Measurements from ENCODE around the gene TSPAN31. TPM values are rescaled to one million over a fixed set of nuclear protein-coding genes. Genes with fewer than 3 reads are reported as not detected.

Gene TSPAN31
- total and polyA plus RNA-seq, 9 of the 15 experiments (the other 6 are each of a cell fraction or from before 2014, with no cell fraction given) = 11.3 to 26.4 (median 14.3) TPM

GRCh38 chr12:57744194-57744776 lies 554 bp upstream of the TSPAN31 start (continued):
- TF ChIP-seq KLF16 (IDR thresholded peaks at IDR 0.05) (no peak), TBL1XR1 (IDR thresholded peaks at IDR 0.05; ENCODE audit: low read length in 2 of 2) (peak in 1 of 2 experiments; percentile 92; a peak in 2 of 4 replicates), COPS2 (conservative IDR thresholded peaks at IDR 0.05) (no peak), JUNB (CRISPR knock-in tag; conservative IDR thresholded peaks at IDR 0.05) (0 out of 2 replicates have a peak, but pooled peaks have one; percentile 13), ZFP1 (CRISPR knock-in tag; IDR thresholded peaks at IDR 0.05) (no peak), HMBOX1 (IDR thresholded peaks at IDR 0.05) (no peak), ZFP91 (CRISPR knock-in tag; IDR thresholded peaks at IDR 0.05) (0 out of 2 replicates have a peak, but pooled peaks have one; percentile 29), PREB (CRISPR knock-in tag; IDR thresholded peaks at IDR 0.05) (no peak), NCOA6 (IDR thresholded peaks at IDR 0.05) (no peak), CBX8 (IDR thresholded peaks at IDR 0.05; ENCODE audit: borderline replicate concordance, extremely low read depth, low read depth, low read length, poor library complexity, severe bottlenecking) (no peak), KDM1A (IDR thresholded peaks at IDR 0.05) (peak in 1 of 2 experiments; percentile 23; a peak in 2 of 4 replicates), GMEB1 (CRISPR knock-in tag; IDR thresholded peaks at IDR 0.05) (no peak), RB1 (IDR thresholded peaks at IDR 0.05; ENCODE audit: low read depth) (peak; percentile 41; the same call in 1 of the 2 replicates), RBBP5 (IDR thresholded peaks at IDR 0.05; ENCODE audit: borderline replicate concordance, insufficient read depth, low read length, poor library complexity, severe bottlenecking) (no peak), JUN (IDR thresholded peaks at IDR 0.05; ENCODE audit: borderline replicate concordance, low read depth, low read length) (peak; percentile 78), JUN (CRISPR knock-in tag; IDR thresholded peaks at IDR 0.05; ENCODE audit: borderline replicate concordance) (no peak; the same call in 1 of the 2 replicates), ZBTB1 (CRISPR knock-in tag; IDR thresholded peaks at IDR 0.05; ENCODE audit: borderline replicate concordance, low read depth) (no peak), CEBPG (CRISPR knock-in tag; IDR thresholded peaks at IDR 0.05) (peak; percentile 87), CEBPG (tag; conservative IDR thresholded peaks at IDR 0.05 in 1 of 2, IDR thresholded peaks at IDR 0.05 in 1 of 2) (peak; percentile 98), ZNF780A (CRISPR knock-in tag; IDR thresholded peaks at IDR 0.05) (no peak), BRF1 (IDR thresholded peaks at IDR 0.05; ENCODE audit: borderline replicate concordance, extremely low read depth, insufficient read length) (no peak), HIVEP1 (CRISPR knock-in tag; IDR thresholded peaks at IDR 0.05) (no peak), PHF8 (IDR thresholded peaks at IDR 0.05; ENCODE audit: borderline replicate concordance, low read length) (peak; percentile 60; the same call in 1 of the 2 replicates), CAMTA2 (CRISPR knock-in tag; conservative IDR thresholded peaks at IDR 0.05) (no peak)

Data from K562 (cell line).